Uterus (tissue), 2 donors: ENCODE results near the gene MAP3K15.

Experiments used
- POLR2A ChIP-seq, 2 donors: fragments of 450-650 bp; IDR thresholded peaks; one replicate each; pipeline ENCODE4 v1.6.1; 2016; ENCODE audit warnings: antibody characterized with exemption in 2 of 2, mild to moderate bottlenecking in 1 of 2, moderate library complexity in 1 of 2
- TF ChIP-seq, protein P1 (sequence below), 4 experiments: fragments of 200-600 bp in 2 of 4; fragments of 450-650 bp in 2 of 4; sonication (generic) in 2 of 4; IDR thresholded peaks; one replicate each; pipeline ENCODE4 v1.5.1; 2016 to 2019; ENCODE audit warnings: antibody characterized with exemption in 4 of 4, mild to moderate bottlenecking in 2 of 4, moderate library complexity in 1 of 4

DNA sequence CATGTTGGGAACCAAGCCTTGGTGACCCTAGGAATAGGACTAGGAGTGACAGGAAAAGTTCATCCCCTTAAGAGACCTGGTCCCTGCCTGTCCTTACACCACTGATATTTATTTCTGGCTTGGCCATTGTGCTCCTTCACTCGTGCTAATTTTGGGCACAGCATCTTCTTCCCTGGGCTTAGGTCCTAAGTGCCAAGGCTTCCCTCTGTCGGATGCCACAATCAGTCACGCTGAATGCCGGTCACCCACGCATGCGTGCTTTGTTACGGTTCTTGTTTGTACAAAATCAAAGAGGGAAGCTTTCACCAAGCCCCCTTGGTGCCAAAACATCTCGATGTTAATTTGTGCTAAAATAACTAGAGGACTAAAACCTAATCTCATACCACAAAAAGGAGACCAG is 17.4 kb upstream of the MAP3K15 start:
- TF ChIP-seq, protein P1, sequence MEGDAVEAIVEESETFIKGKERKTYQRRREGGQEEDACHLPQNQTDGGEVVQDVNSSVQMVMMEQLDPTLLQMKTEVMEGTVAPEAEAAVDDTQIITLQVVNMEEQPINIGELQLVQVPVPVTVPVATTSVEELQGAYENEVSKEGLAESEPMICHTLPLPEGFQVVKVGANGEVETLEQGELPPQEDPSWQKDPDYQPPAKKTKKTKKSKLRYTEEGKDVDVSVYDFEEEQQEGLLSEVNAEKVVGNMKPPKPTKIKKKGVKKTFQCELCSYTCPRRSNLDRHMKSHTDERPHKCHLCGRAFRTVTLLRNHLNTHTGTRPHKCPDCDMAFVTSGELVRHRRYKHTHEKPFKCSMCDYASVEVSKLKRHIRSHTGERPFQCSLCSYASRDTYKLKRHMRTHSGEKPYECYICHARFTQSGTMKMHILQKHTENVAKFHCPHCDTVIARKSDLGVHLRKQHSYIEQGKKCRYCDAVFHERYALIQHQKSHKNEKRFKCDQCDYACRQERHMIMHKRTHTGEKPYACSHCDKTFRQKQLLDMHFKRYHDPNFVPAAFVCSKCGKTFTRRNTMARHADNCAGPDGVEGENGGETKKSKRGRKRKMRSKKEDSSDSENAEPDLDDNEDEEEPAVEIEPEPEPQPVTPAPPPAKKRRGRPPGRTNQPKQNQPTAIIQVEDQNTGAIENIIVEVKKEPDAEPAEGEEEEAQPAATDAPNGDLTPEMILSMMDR (IDR thresholded peaks at IDR 0.05), result no peak
- no peak for TF ChIP-seq POLR2A (IDR thresholded peaks at IDR 0.05)
